GM12878 (cell line): ENCODE data around the gene CCNH. TPM values are rescaled to one million over a fixed set of nuclear protein-coding genes. Genes with fewer than 3 reads are reported as not detected.

Source experiments
- ATAC-seq: fragments of 200-7000 bp; cut with Tn5 transposase; 3 replicates; pipeline ENCODE4 v1.9.1; 2020; ENCODE audit warnings: mild to moderate bottlenecking, moderate library complexity
- BruUV-seq: library from RNA; stranded (reverse); fragments of 400-500 nt; replicated peaks from 2 replicates; lab custom pipeline; 2021; lab: Mats Ljungman, UMichigan
- CTCF ChIA-PET: fragments of 300-600 bp; sonication (Branson Sonifier 250); formaldehyde crosslinking; extraction: SDS; loops from one replicate; lab custom pipeline; 2021; ENCODE audit warnings: inconsistent platforms; lab: Yijun Ruan, JAX
- POLR2A ChIA-PET: fragments of 350-600 bp; formaldehyde crosslinking; extraction: SDS; loops from one replicate; lab custom pipeline; 2021; ENCODE audit warnings: inconsistent platforms; lab: Charles Lee
- RAD21 ChIA-PET: fragments of 300-600 bp; sonication (Branson Sonifier 250); formaldehyde crosslinking; loops from one replicate; lab custom pipeline; 2023; ENCODE audit warnings: antibody characterized with exemption; ENCODE audit not compliant: unreplicated experiment; lab: Charles Lee
- SMC1A ChIA-PET: fragments of 300-600 bp; sonication (Branson Sonifier 250); formaldehyde crosslinking; loops from one replicate; lab custom pipeline; 2023; ENCODE audit not compliant: unreplicated experiment, uncharacterized antibody; lab: Charles Lee
- DNase-seq: peaks from one replicate; pipeline ENCODE4 v3.0.0-alpha.2; 2011; ENCODE audit warnings: low read depth, low spot score
- FAIRE-seq: peaks from 3 replicates; lab custom pipeline; 2011; peaks lifted over from hg19 to GRCh38; lab: Jason Lieb, UNC
- H2AFZ ChIP-seq: 2 replicates; pipeline ENCODE4 v1.6.0; 2011; ENCODE audit warnings: low read depth, low read length, control low read depth; ENCODE audit not compliant: control insufficient read depth
- H3K27ac ChIP-seq: 2 replicates; pipeline ENCODE4 v1.5.1; 2011; ENCODE audit warnings: control low read depth; ENCODE audit not compliant: control insufficient read depth, insufficient read depth
- H3K27me3 ChIP-seq, 2 experiments: replicated peaks in 1 of 2; 2 replicates each; pipeline versions ENCODE4 v1.6.0 to v1.6.1; 2011; ENCODE audit warnings: low read length in 1 of 2; ENCODE audit not compliant: control insufficient read depth in 2 of 2, insufficient read depth in 2 of 2
- H3K36me3 ChIP-seq, 2 experiments: 2 replicates each; pipeline ENCODE4 v1.5.1; 2011; ENCODE audit warnings: low read length in 1 of 2; ENCODE audit not compliant: control insufficient read depth in 2 of 2, insufficient read depth in 2 of 2
- H3K4me1 ChIP-seq: 2 replicates; pipeline ENCODE4 v1.6.1; 2011; ENCODE audit warnings: mild to moderate bottlenecking, low read length, moderate library complexity, mixed read lengths; ENCODE audit not compliant: control insufficient read depth, insufficient read depth
- H3K4me2 ChIP-seq: 2 replicates; pipeline ENCODE4 v1.6.0; 2011; ENCODE audit warnings: control low read depth; ENCODE audit not compliant: control insufficient read depth, insufficient read depth
- H3K4me3 ChIP-seq: fragments of 200-600 bp; sonication (generic); 2 replicates; pipeline ENCODE4 v1.5.1; 2016
- H3K79me2 ChIP-seq: 2 replicates; pipeline ENCODE4 v1.6.0; 2011; ENCODE audit warnings: low read length; ENCODE audit not compliant: control insufficient read depth, insufficient read depth
- H3K9ac ChIP-seq: 2 replicates; pipeline ENCODE4 v1.8.0; 2011; ENCODE audit warnings: low read length, control low read depth, mixed read lengths; ENCODE audit not compliant: control insufficient read depth, insufficient read depth
- H3K9me3 ChIP-seq: replicated peaks from 3 replicates; pipeline ENCODE4 v1.5.1; 2011; ENCODE audit warnings: mild to moderate bottlenecking, low read length; ENCODE audit not compliant: control insufficient read depth, insufficient read depth
- H4K20me1 ChIP-seq: 2 replicates; pipeline ENCODE4 v1.6.0; 2011; ENCODE audit not compliant: control insufficient read depth, insufficient read depth
- BRCA1 ChIP-seq: IDR thresholded peaks from 2 replicates; pipeline ENCODE4 v1.6.1; 2011; ENCODE audit warnings: low read depth, low read length, improper control_type of control experiment
- CREM ChIP-seq: IDR thresholded peaks from 2 replicates; pipeline ENCODE4 v1.6.1; 2014; ENCODE audit warnings: antibody characterized with exemption, low read depth
- EED ChIP-seq: sonication (generic); IDR thresholded peaks from 2 replicates; pipeline ENCODE4 v1.6.1; 2016; ENCODE audit warnings: antibody characterized with exemption, low read depth
- ESRRA ChIP-seq: IDR thresholded peaks from 2 replicates; pipeline ENCODE4 v1.6.1; 2012; ENCODE audit warnings: mild to moderate bottlenecking, low read length, improper control_type of control experiment
- FOXK2 ChIP-seq: fragments of 450-650 bp; IDR thresholded peaks from 2 replicates; pipeline ENCODE4 v1.6.1; 2017; ENCODE audit warnings: mild to moderate bottlenecking, moderate library complexity
- GABPA ChIP-seq: IDR thresholded peaks from 2 replicates; pipeline ENCODE4 v1.6.1; 2014; ENCODE audit warnings: antibody characterized with exemption, low read depth, mild to moderate bottlenecking, inconsistent platforms
- IKZF1 ChIP-seq: fragments of 450-650 bp; conservative IDR thresholded peaks from 2 replicates; pipeline ENCODE4 v1.6.1; 2017; ENCODE audit warnings: antibody characterized with exemption, mild to moderate bottlenecking
- IKZF2 ChIP-seq, 2 experiments: fragments of 450-650 bp; IDR thresholded peaks; 2 replicates each; pipeline ENCODE4 v1.6.1; 2017; ENCODE audit warnings: mild to moderate bottlenecking in 2 of 2, moderate library complexity in 2 of 2
- IRF3 ChIP-seq: fragments of 450-650 bp; IDR thresholded peaks from 2 replicates; pipeline ENCODE4 v1.6.1; 2014; ENCODE audit warnings: mild to moderate bottlenecking
- KDM1A ChIP-seq: fragments of 200-600 bp; sonication (generic); IDR thresholded peaks from 2 replicates; pipeline ENCODE4 v1.6.1; 2016; ENCODE audit warnings: borderline replicate concordance
- NFIC ChIP-seq: IDR thresholded peaks from 2 replicates; pipeline ENCODE4 v1.6.1; 2012; ENCODE audit warnings: low read depth, mild to moderate bottlenecking, inconsistent platforms, low read length, moderate library complexity
- PAX5 ChIP-seq: IDR thresholded peaks from 2 replicates; pipeline ENCODE4 v1.6.1; 2011; ENCODE audit warnings: low read depth, low read length, borderline replicate concordance
- RB1 ChIP-seq: fragments of 450-650 bp; formaldehyde crosslinking; IDR thresholded peaks from 2 replicates; pipeline ENCODE4 v1.6.1; 2017; ENCODE audit warnings: mild to moderate bottlenecking, borderline replicate concordance
- REST ChIP-seq: IDR thresholded peaks from 2 replicates; pipeline ENCODE4 v1.6.1; 2012; ENCODE audit warnings: mild to moderate bottlenecking, low read depth, low read length
- SMAD1 ChIP-seq: fragments of 450-650 bp; IDR thresholded peaks from 2 replicates; pipeline ENCODE4 v1.6.1; 2018; ENCODE audit warnings: mild to moderate bottlenecking, low read depth; ENCODE audit not compliant: partially characterized antibody
- YBX1 ChIP-seq: fragments of 450-650 bp; IDR thresholded peaks from 2 replicates; pipeline ENCODE4 v1.6.1; 2016; ENCODE audit warnings: antibody characterized with exemption
- in situ Hi-C: fragments of 300-500 bp; cut with MboI; formaldehyde crosslinking; loops from 9 replicates; pipeline ENCODE4 v1.14.3; 2018; ENCODE audit warnings: mixed read lengths
- intact Hi-C: fragments of 100-400 bp; cut with micrococcal nuclease; formaldehyde crosslinking; loops from one replicate; pipeline ENCODE4 v1.14.2; 2022; ENCODE audit not compliant: unreplicated experiment
- polyA plus RNA-seq, 11 experiments: library from polyadenylated mRNA; depleted of rRNA in 4 of 11; unstranded in 6 of 11; stranded (reverse) in 5 of 11; fragments of >200 nt; fragmentation: Nextera tagmentation in 4 of 11; fragmentation: Illumina TruSeq in 1 of 11; extraction: Ambion mirVana in 4 of 11; extraction: Trizol in 1 of 11; gene quantifications; 1 replicate in 1 of 11; 2 replicates in 10 of 11; pipeline versions ENCODE4 v1.2.1 to v1.2.3, GENCODE V29; 2011 to 2016; ENCODE audit warnings: inconsistent platforms in 2 of 11, missing spikeins in 2 of 11, low read depth in 1 of 11
- total RNA-seq, 4 experiments: library from RNA; depleted of rRNA in 3 of 4; stranded (reverse); fragments of >200 nt in 3 of 4; fragmentation: Illumina TruSeq in 1 of 4; extraction: Trizol in 1 of 4; gene quantifications; 2 replicates each; pipeline versions ENCODE4 v1.2.1 to v1.2.3, GENCODE V29; 2013 to 2021
- TF ChIP-seq, protein P1 (sequence below), 3 experiments: IDR thresholded peaks in 2 of 3; conservative IDR thresholded peaks in 1 of 3; 2 replicates each; pipeline ENCODE4 v1.5.1; 2011; ENCODE audit warnings: low read depth in 3 of 3, low read length in 3 of 3, mild to moderate bottlenecking in 3 of 3, control low read depth in 2 of 3, moderate library complexity in 2 of 3, inconsistent platforms in 1 of 3, mixed read lengths in 1 of 3; ENCODE audit not compliant: control insufficient read depth in 2 of 3, insufficient read depth in 1 of 3; ENCODE audit errors: extremely low read depth in 1 of 3
- TF ChIP-seq, protein P2 (sequence below): IDR thresholded peaks from 2 replicates; pipeline ENCODE4 v1.6.1; 2012; ENCODE audit warnings: low read length, inconsistent platforms

CCNH gene
- total and polyA plus RNA-seq, 10 of the 15 experiments (the other 5 are each of a cell fraction or from before 2014, with no cell fraction given), result 43.9 to 116 (median 81.4) TPM

DNA sequence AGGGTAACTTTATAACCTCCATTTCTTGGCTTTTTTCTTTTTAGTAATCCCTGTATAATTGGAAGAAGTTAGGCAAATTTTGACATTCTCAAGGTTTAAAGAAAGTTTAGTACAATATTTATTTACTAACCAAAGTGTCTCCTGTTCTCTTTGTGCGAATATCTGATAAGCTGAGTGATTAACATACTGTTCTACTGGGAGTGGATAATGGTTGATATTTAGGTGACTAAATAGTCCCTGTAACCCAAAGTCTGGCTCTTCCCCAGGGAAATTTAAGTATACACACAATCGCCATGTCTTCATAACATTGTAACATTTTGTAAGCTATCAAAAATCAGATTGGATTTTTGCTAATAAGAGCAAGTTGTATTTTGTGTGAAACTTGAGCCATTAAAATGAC is 40.0 kb downstream of the CCNH start (continued):
- no peak for TF ChIP-seq BRCA1
- TF ChIP-seq SMAD1, result no peak
- no peak for TF ChIP-seq CREM
- TF ChIP-seq IKZF2 (IDR thresholded peaks at IDR 0.05), result no peak
- TF ChIP-seq GABPA, result no peak
- TF ChIP-seq PAX5, result no peak
- TF ChIP-seq YBX1, result no peak
- TF ChIP-seq FOXK2, result no peak

DNA sequence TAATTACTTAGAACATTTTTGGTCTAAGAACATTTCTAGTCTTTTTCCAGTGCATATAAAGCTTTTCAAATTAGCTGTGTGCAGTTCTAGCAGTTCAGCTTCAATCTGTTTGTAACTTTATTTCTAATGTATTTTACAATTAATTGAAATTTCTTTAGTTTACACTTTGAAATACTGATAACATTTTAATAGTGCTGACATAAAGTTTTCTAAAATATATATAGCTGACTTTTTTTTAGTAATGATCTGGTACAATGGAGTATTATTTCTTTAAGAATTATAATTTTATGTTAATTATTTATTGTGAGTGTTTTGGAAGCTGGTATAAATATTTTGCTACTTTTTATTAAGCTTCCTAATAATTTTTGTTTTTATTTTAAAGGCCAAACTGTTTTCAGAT is 43.3 kb downstream of the CCNH start:
- no peak for DNase-seq
- RAD21 ChIA-PET, result interaction anchor here (0.5 to 2.3 kb wide), 5 partner anchors 11 to 299 kb away, joined by 3 to 8 read pairs (median 3); no protein-coding TSS in a partner anchor
- CTCF ChIA-PET, result interaction anchor here (0.6 to 1.5 kb wide), 6 partner anchors 11 to 842 kb away, joined by 3 read pairs; no protein-coding TSS in a partner anchor
- POLR2A ChIA-PET, result no interaction called here
- Histone ChIP-seq H3K27ac (no peak overlapping the region), H3K27me3 (no peaks in the 10 kb centered on the region), H3K4me3 (no peak overlapping the region), H3K79me2 (no peaks in the 10 kb centered on the region), H3K9ac (no peak overlapping the region), H3K4me2 (no peak overlapping the region), H4K20me1 (no peaks in the 10 kb centered on the region), H3K9me3 (no peaks in the 10 kb centered on the region), H3K4me1 (no peaks in the 10 kb centered on the region), H3K36me3 (peaks cover 0 to 28% of the 10 kb centered on the region in 2 experiments; a peak in 2 of 4 replicates), H2AFZ (no peak overlapping the region)
- no peak for ATAC-seq
- BruUV-seq, result no TSS peak
- intact Hi-C loops (no loop called here), in situ Hi-C loops (no loop called here)
- SMC1A ChIA-PET, result interaction anchor here (0.7 to 3.2 kb wide), 10 partner anchors 10 to 299 kb away, joined by 3 to 14 read pairs (median 4); partner anchors contain the start of gene RASA1
- no peak for FAIRE-seq
- TF ChIP-seq ESRRA (no peak), NFIC (no peak), IKZF1 (no peak), REST (no peak), RB1 (no peak), IRF3 (no peak), KDM1A (no peak), EED (no peak)
- TF ChIP-seq, protein P1, sequence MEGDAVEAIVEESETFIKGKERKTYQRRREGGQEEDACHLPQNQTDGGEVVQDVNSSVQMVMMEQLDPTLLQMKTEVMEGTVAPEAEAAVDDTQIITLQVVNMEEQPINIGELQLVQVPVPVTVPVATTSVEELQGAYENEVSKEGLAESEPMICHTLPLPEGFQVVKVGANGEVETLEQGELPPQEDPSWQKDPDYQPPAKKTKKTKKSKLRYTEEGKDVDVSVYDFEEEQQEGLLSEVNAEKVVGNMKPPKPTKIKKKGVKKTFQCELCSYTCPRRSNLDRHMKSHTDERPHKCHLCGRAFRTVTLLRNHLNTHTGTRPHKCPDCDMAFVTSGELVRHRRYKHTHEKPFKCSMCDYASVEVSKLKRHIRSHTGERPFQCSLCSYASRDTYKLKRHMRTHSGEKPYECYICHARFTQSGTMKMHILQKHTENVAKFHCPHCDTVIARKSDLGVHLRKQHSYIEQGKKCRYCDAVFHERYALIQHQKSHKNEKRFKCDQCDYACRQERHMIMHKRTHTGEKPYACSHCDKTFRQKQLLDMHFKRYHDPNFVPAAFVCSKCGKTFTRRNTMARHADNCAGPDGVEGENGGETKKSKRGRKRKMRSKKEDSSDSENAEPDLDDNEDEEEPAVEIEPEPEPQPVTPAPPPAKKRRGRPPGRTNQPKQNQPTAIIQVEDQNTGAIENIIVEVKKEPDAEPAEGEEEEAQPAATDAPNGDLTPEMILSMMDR (IDR thresholded peaks at IDR 0.05 in 2 of 3, conservative IDR thresholded peaks at IDR 0.05 in 1 of 3; ENCODE audit: control insufficient read depth in 2 of 3, extremely low read depth in 1 of 3, insufficient read depth in 1 of 3, low read depth in 3 of 3, low read length in 3 of 3), result no peak
- TF ChIP-seq, protein P2, sequence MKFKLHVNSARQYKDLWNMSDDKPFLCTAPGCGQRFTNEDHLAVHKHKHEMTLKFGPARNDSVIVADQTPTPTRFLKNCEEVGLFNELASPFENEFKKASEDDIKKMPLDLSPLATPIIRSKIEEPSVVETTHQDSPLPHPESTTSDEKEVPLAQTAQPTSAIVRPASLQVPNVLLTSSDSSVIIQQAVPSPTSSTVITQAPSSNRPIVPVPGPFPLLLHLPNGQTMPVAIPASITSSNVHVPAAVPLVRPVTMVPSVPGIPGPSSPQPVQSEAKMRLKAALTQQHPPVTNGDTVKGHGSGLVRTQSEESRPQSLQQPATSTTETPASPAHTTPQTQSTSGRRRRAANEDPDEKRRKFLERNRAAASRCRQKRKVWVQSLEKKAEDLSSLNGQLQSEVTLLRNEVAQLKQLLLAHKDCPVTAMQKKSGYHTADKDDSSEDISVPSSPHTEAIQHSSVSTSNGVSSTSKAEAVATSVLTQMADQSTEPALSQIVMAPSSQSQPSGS, result no peak
